Activated naive CD4-positive, alpha-beta T cell treated with anti-CD3 and anti-CD28 coated beads, Interleukin-2, amount 50 U/mL, for 24 hours (primary cell): ENCODE data around the gene CXXC5.

Source experiments
- H3K27ac Mint-ChIP-seq: one replicate; pipeline ENCODE4 v1.8.0; 2021; ENCODE audit warnings: mild to moderate bottlenecking, mixed read lengths
- H3K27me3 Mint-ChIP-seq: one replicate; pipeline ENCODE4 v1.8.0; 2021; ENCODE audit warnings: mixed read lengths
- H3K36me3 Mint-ChIP-seq: one replicate; pipeline ENCODE4 v1.8.0; 2021; ENCODE audit warnings: mixed read lengths
- H3K4me1 Mint-ChIP-seq: one replicate; pipeline ENCODE4 v1.8.0; 2021; ENCODE audit warnings: mixed read lengths
- H3K4me3 Mint-ChIP-seq: one replicate; pipeline ENCODE4 v1.8.0; 2021; ENCODE audit warnings: mild to moderate bottlenecking, mixed read lengths
- H3K9me3 Mint-ChIP-seq: one replicate; pipeline ENCODE4 v1.8.0; 2021; ENCODE audit warnings: mixed read lengths

Gene CXXC5

DNA sequence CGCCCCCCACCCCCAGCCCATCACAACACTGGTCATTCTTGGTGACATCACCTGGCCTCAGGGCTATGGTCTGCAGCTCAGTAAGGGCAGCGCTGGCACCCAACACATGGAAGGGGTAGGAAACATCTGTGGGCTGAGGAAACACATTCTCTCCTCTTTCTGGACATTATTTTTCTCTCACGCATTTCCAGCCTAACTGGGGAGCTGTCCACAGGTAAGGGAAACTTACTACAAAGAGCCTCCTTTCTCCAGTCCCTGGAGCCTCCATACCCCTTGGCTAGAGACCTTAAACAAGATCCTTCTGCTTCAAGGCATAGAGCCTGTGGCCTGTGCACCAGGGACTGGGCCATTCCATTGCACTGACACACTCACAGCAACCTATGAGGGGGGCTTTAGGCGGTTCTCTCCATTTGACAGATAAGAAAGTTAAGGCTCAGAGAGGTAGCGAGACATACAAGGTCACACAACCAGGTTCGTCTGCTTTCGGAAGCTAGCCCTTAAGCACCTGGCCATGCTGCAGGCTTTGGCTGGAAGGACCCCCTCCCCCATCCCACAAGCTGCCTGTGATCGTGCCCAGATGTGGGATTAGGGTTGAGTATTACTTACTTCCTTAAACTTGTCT, 40.7 kb downstream of the CXXC5 start:
- Mint-ChIP-seq H3K9me3 (no peaks in the 10 kb centered on the region), H3K27ac (no peak overlapping the region), H3K4me1 (peaks cover 4% of the 10 kb centered on the region), H3K36me3 (no peaks in the 10 kb centered on the region), H3K4me3 (no peak overlapping the region), H3K27me3 (no peaks in the 10 kb centered on the region)

DNA sequence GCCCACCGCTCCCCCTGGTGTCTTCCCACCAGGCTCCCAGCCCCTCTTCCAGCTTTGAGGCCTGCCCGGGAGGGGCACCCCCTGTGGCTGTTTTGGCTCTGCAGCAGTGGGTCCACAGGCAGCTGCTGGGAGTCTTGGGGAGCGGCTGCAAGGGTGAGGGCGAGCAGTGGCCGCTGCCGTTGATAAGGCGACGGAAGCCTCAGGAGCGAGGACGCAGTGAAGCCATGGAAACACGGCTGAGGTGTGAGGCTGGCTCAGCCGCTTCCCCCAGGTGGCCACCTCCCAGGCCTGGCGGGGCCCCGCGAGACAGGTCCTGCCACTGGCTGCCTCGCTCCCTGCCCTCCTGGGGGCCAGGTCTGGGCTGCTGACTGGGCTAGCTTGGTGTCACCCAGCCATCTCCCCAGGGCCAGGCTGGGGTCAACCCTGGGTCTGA, 41.5 kb downstream of the CXXC5 start:
- no peaks in the 10 kb centered on the region for H3K36me3 Mint-ChIP-seq
- no peak overlapping the region for H3K27ac Mint-ChIP-seq
- H3K27me3 Mint-ChIP-seq = no peaks in the 10 kb centered on the region
- no peaks in the 10 kb centered on the region for H3K9me3 Mint-ChIP-seq
- no peak overlapping the region for H3K4me3 Mint-ChIP-seq
- no peaks in the 10 kb centered on the region for H3K4me1 Mint-ChIP-seq

GRCh38 chr5:139690064-139690802, 42.1 kb downstream of the CXXC5 start:
- Mint-ChIP-seq H3K27ac (no peak overlapping the region), H3K9me3 (no peaks in the 10 kb centered on the region), H3K27me3 (no peaks in the 10 kb centered on the region), H3K4me1 (no peaks in the 10 kb centered on the region), H3K4me3 (no peak overlapping the region), H3K36me3 (no peaks in the 10 kb centered on the region)

- Mint-ChIP-seq H3K4me1 (no peaks in the 10 kb centered on the region), H3K36me3 (no peaks in the 10 kb centered on the region), H3K27me3 (no peaks in the 10 kb centered on the region), H3K27ac (no peak overlapping the region), H3K9me3 (no peaks in the 10 kb centered on the region), H3K4me3 (no peak overlapping the region)
Measured at GRCh38 chr5:139690803-139691629, 42.9 kb downstream of the CXXC5 start.

DNA sequence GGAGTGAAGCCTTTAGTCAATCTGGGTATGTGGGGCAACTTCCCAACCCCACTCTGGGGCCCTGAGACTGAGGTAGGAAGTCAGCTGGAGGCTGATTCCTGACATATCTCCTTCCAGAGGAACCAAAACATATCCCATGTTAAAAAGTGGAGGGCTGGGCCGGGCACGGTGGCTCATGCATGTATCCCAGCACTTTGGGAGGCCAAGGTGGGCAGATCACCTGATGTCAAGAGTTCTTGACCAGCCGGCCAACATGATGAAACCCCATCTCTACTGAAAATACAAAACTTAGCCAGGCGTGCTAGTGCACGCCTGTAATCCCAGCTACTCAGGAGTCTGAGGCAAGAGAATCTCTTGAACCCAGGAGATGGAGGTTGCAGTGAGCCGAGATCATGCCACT, 44.0 kb downstream of the CXXC5 start:
- Mint-ChIP-seq H3K27me3 (peaks cover 4% of the 10 kb centered on the region), H3K4me3 (no peak overlapping the region), H3K36me3 (no peaks in the 10 kb centered on the region), H3K27ac (no peak overlapping the region), H3K4me1 (peaks cover 6% of the 10 kb centered on the region), H3K9me3 (no peaks in the 10 kb centered on the region)

DNA sequence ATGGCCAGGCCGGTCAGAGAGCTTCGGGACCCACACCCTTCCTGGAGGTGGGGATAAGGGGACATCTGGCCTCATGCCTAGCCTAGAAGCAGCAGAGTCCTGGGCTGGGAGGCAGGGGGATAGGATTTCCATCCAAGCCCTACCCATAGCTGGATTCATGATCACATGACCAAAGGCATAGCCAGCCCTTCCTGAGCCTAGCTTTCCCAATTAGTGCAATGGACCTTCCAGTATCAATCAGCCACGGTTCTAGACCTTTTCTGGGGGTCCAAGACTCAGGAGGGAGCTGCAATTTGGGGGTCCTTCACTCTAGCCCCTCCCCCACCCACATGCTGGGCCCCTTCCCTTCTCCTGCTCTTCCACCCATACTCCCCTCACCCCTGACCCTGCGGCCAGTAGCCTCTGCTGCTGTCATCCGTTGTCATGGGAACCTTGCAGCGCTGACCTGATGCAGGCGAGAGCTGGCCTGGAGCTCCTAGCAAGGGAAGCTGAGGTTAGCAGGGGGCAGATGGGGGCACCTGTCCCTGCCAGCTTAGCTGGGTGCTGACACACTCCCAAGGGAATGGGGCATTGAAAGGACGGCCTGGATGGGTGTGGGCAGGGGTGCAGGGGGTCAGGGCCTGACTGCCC, 44.6 kb downstream of the CXXC5 start:
- Mint-ChIP-seq H3K27me3 (peaks cover 4% of the 10 kb centered on the region), H3K27ac (no peak overlapping the region), H3K9me3 (no peaks in the 10 kb centered on the region), H3K36me3 (no peaks in the 10 kb centered on the region), H3K4me3 (no peak overlapping the region), H3K4me1 (peaks cover 7% of the 10 kb centered on the region)

GRCh38 chr5:139693676-139694364, 45.7 kb downstream of the CXXC5 start:
- Mint-ChIP-seq H3K27me3 (peaks cover 4% of the 10 kb centered on the region), H3K4me3 (no peak overlapping the region), H3K27ac (no peak overlapping the region), H3K9me3 (no peaks in the 10 kb centered on the region), H3K4me1 (peaks cover 16% of the 10 kb centered on the region), H3K36me3 (no peaks in the 10 kb centered on the region)

DNA sequence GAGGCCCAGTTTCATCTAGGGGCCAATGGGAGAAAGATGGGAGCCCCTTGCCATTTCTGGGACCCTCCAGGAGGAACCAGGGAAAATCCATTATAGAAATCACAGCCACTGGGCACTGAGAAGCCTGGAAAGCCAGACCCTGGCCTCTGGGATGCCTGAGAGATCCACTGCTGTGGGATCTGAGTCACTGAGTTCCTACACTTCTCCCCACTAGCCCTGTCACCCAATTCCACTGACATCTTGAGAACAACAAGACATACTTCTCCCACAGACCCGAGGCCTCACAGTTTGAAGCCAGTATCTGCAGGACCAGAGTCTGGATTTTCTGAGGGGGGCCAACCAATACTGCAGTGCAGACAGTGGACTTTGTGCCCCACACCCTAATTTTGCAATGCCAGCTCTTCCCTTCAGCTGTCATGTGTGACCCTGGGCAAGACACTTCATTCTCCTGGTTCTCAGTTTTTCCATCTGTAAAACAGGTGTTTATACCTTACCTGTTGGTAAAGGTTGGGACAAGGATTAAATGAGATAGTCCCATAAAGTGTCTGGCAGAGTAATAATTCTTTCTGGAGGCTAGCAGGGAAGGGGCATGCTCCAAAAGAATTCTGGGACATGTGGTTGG, 46.5 kb downstream of the CXXC5 start:
- H3K4me1 Mint-ChIP-seq = peaks cover 20% of the 10 kb centered on the region
- peak overlapping the region; percentile 46 for H3K27ac Mint-ChIP-seq
- H3K36me3 Mint-ChIP-seq = no peaks in the 10 kb centered on the region
- H3K9me3 Mint-ChIP-seq = no peaks in the 10 kb centered on the region
- H3K27me3 Mint-ChIP-seq = peaks cover 4% of the 10 kb centered on the region
- no peak overlapping the region for H3K4me3 Mint-ChIP-seq

GRCh38 chr5:139695178-139695573, 47.0 kb downstream of the CXXC5 start:
- H3K27me3 Mint-ChIP-seq = peaks cover 4% of the 10 kb centered on the region
- no peak overlapping the region for H3K4me3 Mint-ChIP-seq
- no peaks in the 10 kb centered on the region for H3K9me3 Mint-ChIP-seq
- H3K4me1 Mint-ChIP-seq = peaks cover 20% of the 10 kb centered on the region
- H3K36me3 Mint-ChIP-seq = no peaks in the 10 kb centered on the region
- H3K27ac Mint-ChIP-seq = no peak overlapping the region

DNA sequence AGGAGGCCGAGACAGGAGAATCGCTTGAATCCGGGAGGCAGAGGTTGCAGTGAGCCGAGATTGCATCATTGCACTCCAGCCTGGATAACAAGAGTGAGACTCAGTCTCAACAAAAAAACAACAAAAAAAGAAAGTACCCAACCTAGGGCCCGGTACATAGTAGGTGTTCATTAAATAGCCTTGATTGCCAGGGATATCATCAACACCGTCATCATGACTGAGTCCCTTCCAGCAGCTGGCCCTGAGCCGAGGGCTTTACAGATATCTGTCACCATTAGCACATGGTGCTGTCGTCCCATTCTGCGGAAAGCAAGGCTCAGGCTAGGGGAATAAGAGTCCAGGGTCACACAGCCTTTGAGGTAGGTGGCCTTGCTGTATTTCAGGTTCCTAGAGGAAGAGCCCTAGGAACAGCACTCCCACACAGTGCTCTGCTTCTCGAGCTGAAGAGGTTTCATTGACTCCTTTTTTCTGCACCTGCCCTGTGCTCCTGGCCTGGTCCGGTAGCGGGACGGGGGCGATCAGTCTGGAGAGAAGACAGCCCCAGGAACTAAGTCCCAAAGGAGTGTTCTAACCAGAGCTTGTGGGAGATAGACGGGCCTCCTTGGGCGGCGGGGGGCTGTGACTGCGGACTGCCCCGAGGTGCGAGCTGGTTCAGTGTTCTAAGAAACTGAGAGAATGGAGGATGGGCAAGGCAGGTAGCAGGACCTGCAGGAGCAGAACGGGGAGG, 48.2 kb downstream of the CXXC5 start:
- peak overlapping the region; percentile 77 for H3K4me3 Mint-ChIP-seq
- peaks cover 4% of the 10 kb centered on the region for H3K27me3 Mint-ChIP-seq
- H3K9me3 Mint-ChIP-seq = no peaks in the 10 kb centered on the region
- no peaks in the 10 kb centered on the region for H3K36me3 Mint-ChIP-seq
- peaks cover 23% of the 10 kb centered on the region for H3K4me1 Mint-ChIP-seq
- H3K27ac Mint-ChIP-seq = peak overlapping the region; percentile 30

DNA sequence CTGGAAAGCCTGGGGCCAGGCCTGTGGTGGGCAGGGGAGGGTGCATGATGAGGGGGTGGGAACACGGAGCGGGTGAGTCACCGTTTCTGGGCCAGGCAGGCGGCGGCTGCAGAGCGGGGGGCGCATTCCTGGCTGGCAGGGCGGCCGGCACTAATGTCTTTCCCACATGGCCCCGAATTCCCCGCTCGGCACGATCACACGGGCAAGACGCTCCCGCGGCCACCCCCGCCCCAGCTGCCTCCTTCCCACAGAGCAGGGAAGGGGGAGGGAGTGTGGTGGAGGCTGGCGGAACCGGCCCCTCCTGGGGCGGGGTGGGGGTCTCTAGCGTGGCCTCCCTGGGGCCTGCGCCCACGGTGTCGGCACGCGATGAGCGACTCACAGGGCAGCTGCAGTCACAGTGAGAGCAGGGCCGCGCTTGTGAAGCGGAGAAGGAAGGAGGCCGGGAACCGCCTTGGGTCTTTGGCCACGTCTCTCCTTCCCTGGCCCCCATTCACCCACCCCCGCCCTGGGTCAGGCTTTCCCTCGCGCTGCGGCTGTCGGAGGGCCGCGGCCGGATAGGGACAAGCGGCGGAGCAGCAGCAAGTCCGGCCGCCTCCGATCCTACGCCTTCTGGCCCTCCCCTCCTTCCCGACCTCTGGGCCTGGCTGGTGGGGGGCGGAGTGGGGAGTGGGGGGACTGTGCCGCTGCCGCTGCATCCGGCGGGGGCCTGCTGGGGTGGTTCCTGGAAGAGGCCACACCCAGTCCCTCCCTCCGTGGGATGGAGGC, 48.9 kb downstream of the CXXC5 start:
- Mint-ChIP-seq H3K36me3 (no peaks in the 10 kb centered on the region), H3K9me3 (no peaks in the 10 kb centered on the region), H3K4me3 (peak overlapping the region; percentile 77), H3K27me3 (peaks cover 7% of the 10 kb centered on the region), H3K27ac (no peak overlapping the region), H3K4me1 (peaks cover 26% of the 10 kb centered on the region)

DNA sequence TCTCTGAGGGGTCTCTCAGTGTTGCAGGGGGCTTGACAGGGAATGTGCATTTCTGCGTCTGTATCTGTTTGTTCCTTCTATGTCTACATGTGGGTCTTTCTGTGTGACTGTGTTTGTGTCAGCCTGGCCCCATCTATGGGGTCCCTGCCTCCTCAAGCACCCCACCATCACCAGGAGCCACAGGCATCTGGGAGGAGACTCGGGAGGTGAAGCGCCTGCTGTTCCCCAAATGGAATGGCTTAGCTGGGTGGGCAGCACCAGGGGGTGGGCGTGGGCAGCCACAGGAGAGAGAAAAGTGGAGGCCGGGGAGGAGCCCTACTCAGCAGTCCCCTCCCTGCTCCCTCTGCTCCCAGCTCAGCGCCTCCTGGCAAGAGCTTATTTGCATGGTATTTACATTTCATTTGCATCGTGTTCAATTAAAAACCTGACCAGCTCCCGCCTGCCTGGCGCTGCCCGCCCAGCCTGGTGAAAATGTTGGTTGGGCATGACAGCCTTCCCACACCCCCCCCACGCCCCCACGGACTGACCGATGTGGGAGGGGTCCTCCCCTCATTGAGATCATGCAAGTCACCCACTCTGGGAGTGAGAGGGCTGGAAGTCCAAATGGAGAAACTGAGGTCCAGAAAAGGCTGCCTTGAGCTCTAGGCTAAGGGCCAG, 50.5 kb downstream of the CXXC5 start:
- H3K27me3 Mint-ChIP-seq = peaks cover 11% of the 10 kb centered on the region
- H3K4me3 Mint-ChIP-seq = peak overlapping the region; percentile 36
- H3K9me3 Mint-ChIP-seq = no peaks in the 10 kb centered on the region
- peaks cover 26% of the 10 kb centered on the region for H3K4me1 Mint-ChIP-seq
- H3K27ac Mint-ChIP-seq = no peak overlapping the region
- no peaks in the 10 kb centered on the region for H3K36me3 Mint-ChIP-seq

- H3K27ac Mint-ChIP-seq = no peak overlapping the region
- peaks cover 11% of the 10 kb centered on the region for H3K27me3 Mint-ChIP-seq
Measured at GRCh38 chr5:139699351-139699750, 51.2 kb downstream of the CXXC5 start.

More at GRCh38 chr5:139699351-139699750, 51.2 kb downstream of the CXXC5 start:
- Mint-ChIP-seq H3K36me3 (no peaks in the 10 kb centered on the region), H3K4me1 (peaks cover 26% of the 10 kb centered on the region), H3K9me3 (no peaks in the 10 kb centered on the region), H3K4me3 (no peak overlapping the region)
